ENCODE results near the gene SPEF1. TPM values are rescaled to one million over a fixed set of nuclear protein-coding genes. Genes with fewer than 3 reads are reported as not detected.
A peak's percentile ranks its signal among the peaks of the same experiment; 100 is the strongest.

The SPEF1 gene
- total and polyA plus RNA-seq, 4 experiments from 2014 or later: 0.15 TPM; not detected in 3

DNA sequence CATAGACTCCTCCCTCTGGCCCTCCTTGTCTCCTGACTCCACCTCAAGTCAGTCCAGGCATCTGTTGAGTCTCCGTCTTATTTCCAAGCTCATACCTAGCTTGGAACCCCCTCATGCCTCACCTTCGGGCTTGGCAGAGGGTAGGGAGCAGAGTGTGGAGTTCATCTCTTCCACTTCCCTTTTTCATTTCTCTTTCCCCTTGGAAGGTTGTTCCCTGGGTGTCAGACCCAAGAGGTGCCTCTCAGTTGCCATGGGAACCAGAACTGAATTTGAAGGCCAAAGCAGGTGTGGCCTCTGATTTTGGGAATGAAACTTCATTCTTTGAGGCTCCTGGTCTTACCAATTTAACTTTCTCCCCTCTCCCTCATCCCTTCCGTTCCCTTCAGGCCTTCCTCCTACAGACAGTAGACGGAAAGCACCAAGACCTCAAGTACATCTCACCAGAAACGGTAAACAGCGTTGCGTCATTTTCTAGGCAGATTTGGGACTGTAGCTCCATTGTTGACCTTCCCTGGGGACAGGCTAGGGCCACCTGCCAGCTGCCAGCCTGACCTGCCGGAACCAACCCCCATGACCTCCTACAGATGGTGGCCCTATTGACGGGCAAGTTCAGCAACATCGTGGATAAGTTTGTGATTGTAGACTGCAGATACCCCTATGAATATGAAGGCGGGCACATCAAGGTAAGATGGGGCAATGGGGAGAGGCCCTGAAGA, 21.4 kb upstream of the SPEF1 start:
- intact Hi-C loops (cut with micrococcal nuclease): no loop called here
- H3K27me3 Mint-ChIP-seq: no peaks in the 10 kb centered on the region
- peak overlapping the region; percentile 68 for H3K27ac ChIP-seq (ENCODE audit: low read depth, low read length)
- H3K36me3 ChIP-seq (ENCODE audit: insufficient read depth, low read length): peaks cover 67% of the 10 kb centered on the region
- ChIA-PET CTCF (ENCODE audit: partially characterized antibody) (no interaction called here), POLR2A (ENCODE audit: partially characterized antibody) (interaction anchor here (1.4 kb wide), 1 partner anchor 34 kb away, joined by 5 read pairs; the partner anchor contains the start of gene ADISSP)
- peaks cover 53 to 96% (median 73%) of the 10 kb centered on the region in 4 donors for H3K4me1 Mint-ChIP-seq
- H3K4me3 ChIP-seq (ENCODE audit: low read length in 2 of 2): no peak overlapping the region
- no peaks in the 10 kb centered on the region for H3K9me3 ChIP-seq (ENCODE audit: control insufficient read depth in 1 of 2, low read length in 2 of 2)
- H3K36me3 Mint-ChIP-seq: peaks cover 82 to 86% of the 10 kb centered on the region in 2 donors
- no peak for DNase-seq
- no peaks in the 10 kb centered on the region for H3K9me3 Mint-ChIP-seq
- peaks cover 97% of the 10 kb centered on the region for H3K4me1 ChIP-seq (ENCODE audit: insufficient read depth, low read length)
- no peaks in the 10 kb centered on the region for H3K27me3 ChIP-seq (ENCODE audit: insufficient read depth, low read length)
- peak overlapping the region in 5 of 8 donors; percentile 31 to 67 (median 61) for H3K4me3 Mint-ChIP-seq
- peak overlapping the region; percentile 83 to 95 (median 92) for H3K27ac Mint-ChIP-seq

DNA sequence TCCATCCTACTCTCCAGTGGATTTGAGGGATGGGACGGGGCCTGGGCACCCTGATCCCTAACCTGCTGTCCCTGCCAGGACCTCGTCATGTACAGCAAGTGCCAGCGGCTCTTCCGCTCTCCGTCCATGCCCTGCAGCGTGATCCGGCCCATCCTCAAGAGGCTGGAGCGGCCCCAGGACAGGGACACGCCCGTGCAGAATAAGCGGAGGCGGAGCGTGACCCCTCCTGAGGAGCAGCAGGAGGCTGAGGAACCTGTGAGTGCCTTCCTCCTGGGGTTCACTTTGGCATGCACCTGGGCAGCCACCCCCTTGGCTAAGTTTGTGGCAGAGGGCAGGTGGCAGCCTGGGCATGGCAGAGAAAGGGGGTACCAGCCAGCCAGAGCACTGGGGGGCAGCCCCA, 20.6 kb upstream of the SPEF1 start:
- H3K27me3 ChIP-seq (ENCODE audit: insufficient read depth, low read length): no peaks in the 10 kb centered on the region
- peaks cover 45 to 96% (median 65%) of the 10 kb centered on the region in 4 donors for H3K4me1 Mint-ChIP-seq
- H3K4me3 ChIP-seq (ENCODE audit: low read length in 2 of 2): no peak overlapping the region
- H3K36me3 ChIP-seq (ENCODE audit: insufficient read depth, low read length): peaks cover 67% of the 10 kb centered on the region
- DNase-seq: no peak
- no peaks in the 10 kb centered on the region for H3K9me3 ChIP-seq (ENCODE audit: control insufficient read depth in 1 of 2, low read length in 2 of 2)
- H3K27ac Mint-ChIP-seq: peak overlapping the region in 4 of 7 donors; percentile 68 to 92 (median 78)
- peak overlapping the region; percentile 68 for H3K27ac ChIP-seq (ENCODE audit: low read depth, low read length)
- H3K9me3 Mint-ChIP-seq: no peaks in the 10 kb centered on the region
- no peaks in the 10 kb centered on the region for H3K27me3 Mint-ChIP-seq
- peak overlapping the region in 1 of 8 donors; percentile 17 for H3K4me3 Mint-ChIP-seq
- intact Hi-C loops (cut with micrococcal nuclease): no loop called here
- ChIA-PET POLR2A (ENCODE audit: partially characterized antibody) (interaction anchor here (2.0 to 2.8 kb wide), 2 partner anchors 11 to 23 kb away, joined by 8 to 9 read pairs; no protein-coding TSS in a partner anchor), CTCF (ENCODE audit: partially characterized antibody) (interaction anchor here (3.3 kb wide), 1 partner anchor 18 kb away, joined by 25 read pairs; the partner anchor contains the start of gene AP5S1)
- H3K36me3 Mint-ChIP-seq: peaks cover 87% of the 10 kb centered on the region in 2 donors
- H3K4me1 ChIP-seq (ENCODE audit: insufficient read depth, low read length): peaks cover 89% of the 10 kb centered on the region

DNA sequence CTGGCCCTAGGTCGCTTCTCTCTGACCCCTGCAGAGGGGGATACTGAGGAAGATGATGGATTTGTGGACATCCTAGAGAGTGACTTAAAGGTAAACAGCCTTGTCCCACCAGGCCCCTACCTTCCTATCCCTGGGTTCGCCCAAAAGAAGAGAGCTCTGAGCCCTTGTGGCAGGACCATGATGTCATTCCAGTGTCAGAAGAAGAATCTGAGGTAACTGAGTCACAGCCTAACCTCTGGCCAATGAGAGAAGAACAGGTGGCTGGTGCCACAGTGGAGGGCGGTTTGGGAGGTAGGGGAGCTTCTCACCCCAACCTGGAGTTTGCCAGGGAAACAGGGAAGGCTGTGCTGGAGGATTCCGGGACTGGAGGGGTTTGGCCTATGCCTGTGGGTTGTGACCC, 20.1 kb upstream of the SPEF1 start:
- no peaks in the 10 kb centered on the region for H3K9me3 ChIP-seq (ENCODE audit: control insufficient read depth in 1 of 2, low read length in 2 of 2)
- Mint-ChIP-seq H3K4me1 (peaks cover 42 to 92% (median 62%) of the 10 kb centered on the region in 4 donors), H3K27ac (peak overlapping the region; percentile 52 to 95 (median 74)), H3K36me3 (peaks cover 85% of the 10 kb centered on the region in 2 donors), H3K9me3 (no peaks in the 10 kb centered on the region), H3K27me3 (no peaks in the 10 kb centered on the region), H3K4me3 (peak overlapping the region in 2 of 8 donors; percentile 6 to 24)
- H3K27ac ChIP-seq (ENCODE audit: low read depth, low read length): peak overlapping the region; percentile 68
- H3K36me3 ChIP-seq (ENCODE audit: insufficient read depth, low read length): peaks cover 67% of the 10 kb centered on the region
- H3K4me1 ChIP-seq (ENCODE audit: insufficient read depth, low read length): peaks cover 85% of the 10 kb centered on the region
- DNase-seq: no peak
- intact Hi-C loops (cut with micrococcal nuclease): no loop called here
- POLR2A ChIA-PET (ENCODE audit: partially characterized antibody): interaction anchor here (1.2 to 3.7 kb wide), 4 partner anchors 10 to 90 kb away, joined by 4 to 37 read pairs (median 8); partner anchors contain the start of gene CENPB
- no peaks in the 10 kb centered on the region for H3K27me3 ChIP-seq (ENCODE audit: insufficient read depth, low read length)
- CTCF ChIA-PET (ENCODE audit: partially characterized antibody): interaction anchor here (0.5 to 3.3 kb wide), 3 partner anchors 11 to 18 kb away, joined by 3 to 25 read pairs (median 4); partner anchors contain the start of gene AP5S1
- no peak overlapping the region for H3K4me3 ChIP-seq (ENCODE audit: low read length in 2 of 2)

DNA sequence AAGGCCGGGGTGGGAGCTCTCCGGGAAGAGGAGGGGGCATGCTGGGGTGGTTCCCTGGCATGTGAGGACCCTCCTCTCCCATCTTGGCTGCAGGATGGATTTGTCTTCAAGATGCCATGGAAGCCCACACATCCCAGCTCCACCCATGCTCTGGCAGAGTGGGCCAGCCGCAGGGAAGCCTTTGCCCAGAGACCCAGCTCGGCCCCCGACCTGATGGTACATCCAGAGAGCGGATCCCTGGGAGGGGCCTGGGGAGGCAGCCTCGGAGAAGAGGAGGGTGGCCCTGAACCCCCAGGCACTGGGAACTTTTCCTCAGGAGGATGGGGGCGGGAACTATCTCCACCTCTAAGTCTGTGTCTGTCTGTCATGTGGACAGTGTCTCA, 19.6 kb upstream of the SPEF1 start:
- Mint-ChIP-seq H3K4me1 (peaks cover 39 to 91% (median 61%) of the 10 kb centered on the region in 4 donors), H3K9me3 (no peaks in the 10 kb centered on the region), H3K36me3 (peaks cover 80 to 85% of the 10 kb centered on the region in 2 donors), H3K4me3 (peak overlapping the region in 1 of 8 donors; percentile 13), H3K27me3 (no peaks in the 10 kb centered on the region), H3K27ac (peak overlapping the region; percentile 62 to 99 (median 92))
- no peak for DNase-seq
- peaks cover 81% of the 10 kb centered on the region for H3K4me1 ChIP-seq (ENCODE audit: insufficient read depth, low read length)
- no peaks in the 10 kb centered on the region for H3K27me3 ChIP-seq (ENCODE audit: insufficient read depth, low read length)
- intact Hi-C loops (cut with micrococcal nuclease): no loop called here
- ChIA-PET POLR2A (ENCODE audit: partially characterized antibody) (interaction anchor here (1.2 to 3.7 kb wide), 5 partner anchors 10 to 91 kb away, joined by 4 to 37 read pairs (median 8); partner anchors contain the start of gene CENPB), CTCF (ENCODE audit: partially characterized antibody) (interaction anchor here (0.5 to 3.3 kb wide), 3 partner anchors 12 to 19 kb away, joined by 3 to 25 read pairs (median 4); partner anchors contain the start of gene AP5S1)
- H3K27ac ChIP-seq (ENCODE audit: low read depth, low read length): peak overlapping the region; percentile 68
- no peaks in the 10 kb centered on the region for H3K9me3 ChIP-seq (ENCODE audit: control insufficient read depth in 1 of 2, low read length in 2 of 2)
- peaks cover 63% of the 10 kb centered on the region for H3K36me3 ChIP-seq (ENCODE audit: insufficient read depth, low read length)
- H3K4me3 ChIP-seq (ENCODE audit: low read length in 2 of 2): no peak overlapping the region

DNA sequence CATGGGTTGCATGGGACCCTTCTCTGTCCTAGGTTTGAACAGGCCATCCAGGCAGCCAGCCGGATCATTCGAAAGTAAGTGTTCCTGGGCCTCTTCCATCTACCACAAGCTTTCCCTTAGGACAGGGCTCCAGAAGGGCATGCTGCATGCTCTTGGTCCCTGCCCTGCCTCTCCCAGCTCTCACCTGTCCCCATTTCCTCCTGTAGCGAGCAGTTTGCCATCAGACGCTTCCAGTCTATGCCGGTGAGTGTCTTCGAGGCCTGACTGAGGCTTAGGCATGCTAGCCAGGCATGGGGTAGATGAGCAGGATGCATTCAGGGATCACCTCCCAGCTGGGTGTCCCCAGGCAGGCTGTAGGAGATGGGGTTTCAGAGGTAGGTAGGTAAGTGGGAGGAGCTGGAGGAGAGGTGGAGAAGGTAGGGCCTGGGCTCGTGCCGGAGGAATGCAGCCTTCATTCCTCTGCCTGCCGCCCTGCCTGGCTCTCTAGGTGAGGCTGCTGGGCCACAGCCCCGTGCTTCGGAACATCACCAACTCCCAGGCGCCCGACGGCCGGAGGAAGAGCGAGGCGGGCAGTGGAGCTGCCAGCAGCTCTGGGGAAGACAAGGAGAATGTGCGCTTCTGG, 19.1 kb upstream of the SPEF1 start:
- Mint-ChIP-seq H3K4me3 (peak overlapping the region; percentile 20 to 100 (median 99)), H3K27me3 (no peaks in the 10 kb centered on the region), H3K36me3 (peaks cover 75 to 83% of the 10 kb centered on the region in 2 donors), H3K27ac (peak overlapping the region; percentile 61 to 99 (median 95)), H3K4me1 (peaks cover 36 to 91% (median 59%) of the 10 kb centered on the region in 4 donors), H3K9me3 (no peaks in the 10 kb centered on the region)
- H3K9me3 ChIP-seq (ENCODE audit: control insufficient read depth in 1 of 2, low read length in 2 of 2): no peaks in the 10 kb centered on the region
- no peaks in the 10 kb centered on the region for H3K27me3 ChIP-seq (ENCODE audit: insufficient read depth, low read length)
- intact Hi-C loops (cut with micrococcal nuclease): no loop called here
- H3K4me3 ChIP-seq (ENCODE audit: low read length in 2 of 2): no peak overlapping the region
- peak overlapping the region; percentile 68 for H3K27ac ChIP-seq (ENCODE audit: low read depth, low read length)
- H3K36me3 ChIP-seq (ENCODE audit: insufficient read depth, low read length): peaks cover 58% of the 10 kb centered on the region
- POLR2A ChIA-PET (ENCODE audit: partially characterized antibody): interaction anchor here (1.2 to 3.7 kb wide), 8 partner anchors 9 to 101 kb away, joined by 4 to 37 read pairs (median 8); partner anchors contain the start of genes ADISSP and CENPB
- H3K4me1 ChIP-seq (ENCODE audit: insufficient read depth, low read length): peaks cover 77% of the 10 kb centered on the region
- CTCF ChIA-PET (ENCODE audit: partially characterized antibody): interaction anchor here (0.5 to 3.3 kb wide), 8 partner anchors 11 to 32 kb away, joined by 3 to 25 read pairs (median 4); partner anchors contain the start of gene AP5S1
- no peak for DNase-seq

DNA sequence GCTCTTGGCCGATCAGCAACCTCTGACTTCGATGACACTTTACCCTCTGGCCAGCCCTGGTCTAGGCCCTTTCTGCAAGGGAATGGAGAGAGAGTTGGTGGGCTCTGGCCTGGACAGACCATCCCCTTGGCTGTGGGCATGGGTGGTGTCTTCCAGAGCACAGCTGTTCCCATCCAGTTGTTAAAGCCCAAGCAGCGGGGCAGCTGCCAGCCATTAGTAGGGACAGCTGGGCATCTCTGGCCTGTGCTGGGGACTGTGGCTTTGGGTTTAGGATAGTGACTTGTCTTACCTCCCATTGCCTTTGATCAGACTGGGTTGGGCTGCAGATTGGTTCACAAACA, 17.6 kb upstream of the SPEF1 start:
- Histone ChIP-seq H3K4me1 (ENCODE audit: insufficient read depth, low read length) (peaks cover 69% of the 10 kb centered on the region), H3K27me3 (ENCODE audit: insufficient read depth, low read length) (no peaks in the 10 kb centered on the region), H3K4me3 (ENCODE audit: low read length in 2 of 2) (peak overlapping the region; percentile 42 to 94), H3K36me3 (ENCODE audit: insufficient read depth, low read length) (peaks cover 43% of the 10 kb centered on the region), H3K9me3 (ENCODE audit: control insufficient read depth in 1 of 2, low read length in 2 of 2) (no peaks in the 10 kb centered on the region), H3K27ac (ENCODE audit: low read depth, low read length) (peak overlapping the region; percentile 68)
- intact Hi-C loops (cut with micrococcal nuclease): no loop called here
- ChIA-PET CTCF (ENCODE audit: partially characterized antibody) (interaction anchor here (1.2 to 3.3 kb wide), 4 partner anchors 9 to 30 kb away, joined by 3 to 25 read pairs (median 4); partner anchors contain the start of gene AP5S1), POLR2A (ENCODE audit: partially characterized antibody) (interaction anchor here (0.9 to 3.7 kb wide), 9 partner anchors 11 to 239 kb away, joined by 3 to 37 read pairs (median 5); partner anchors contain the start of genes ADISSP and CENPB)
- no peaks in the 10 kb centered on the region for H3K27me3 Mint-ChIP-seq
- DNase-seq: no peak
- H3K9me3 Mint-ChIP-seq: no peaks in the 10 kb centered on the region
- H3K4me1 Mint-ChIP-seq: peaks cover 32 to 85% (median 57%) of the 10 kb centered on the region in 4 donors
- peak overlapping the region; percentile 98 to 100 (median 100) for H3K4me3 Mint-ChIP-seq
- peaks cover 64 to 70% of the 10 kb centered on the region in 2 donors for H3K36me3 Mint-ChIP-seq
- H3K27ac Mint-ChIP-seq: peak overlapping the region; percentile 92 to 99 (median 96)
